Astrocyte (in vitro differentiated cells and primary cell): ENCODE results near the gene POU2AF1. TPM values are rescaled to one million over a fixed set of nuclear protein-coding genes. Genes with fewer than 3 reads are reported as not detected.

Source experiments
- DNase-seq: peaks from one replicate; pipeline ENCODE4 v3.0.0-alpha.2; 2010; ENCODE audit warnings: low read depth
- FAIRE-seq: peaks from 2 replicates; lab custom pipeline; 2011; peaks lifted over from hg19 to GRCh38; lab: Jason Lieb, UNC
- H2AFZ ChIP-seq: 2 replicates; pipeline ENCODE4 v1.6.0; 2012; ENCODE audit warnings: low read depth, low read length, inconsistent platforms
- H3K27ac ChIP-seq: 2 replicates; pipeline ENCODE4 v1.5.1; 2011; ENCODE audit warnings: low read depth, low read length, inconsistent platforms
- H3K27me3 ChIP-seq: 2 replicates; pipeline ENCODE4 v1.6.0; 2011; ENCODE audit warnings: low read length, inconsistent platforms; ENCODE audit not compliant: insufficient read depth
- H3K36me3 ChIP-seq: 2 replicates; pipeline ENCODE4 v1.5.1; 2011; ENCODE audit warnings: low read length, inconsistent platforms; ENCODE audit not compliant: insufficient read depth
- H3K4me1 ChIP-seq: 2 replicates; pipeline ENCODE4 v1.5.1; 2011; ENCODE audit warnings: low read length, inconsistent platforms; ENCODE audit not compliant: insufficient read depth
- H3K4me2 ChIP-seq: 2 replicates; pipeline ENCODE4 v1.6.0; 2012; ENCODE audit warnings: low read length, inconsistent platforms
- H3K4me3 ChIP-seq: 2 replicates; pipeline ENCODE4 v1.5.1; 2011; ENCODE audit warnings: low read depth, mild to moderate bottlenecking, low read length, inconsistent platforms; ENCODE audit not compliant: insufficient read depth
- H3K79me2 ChIP-seq: 2 replicates; pipeline ENCODE4 v1.6.0; 2012; ENCODE audit warnings: mild to moderate bottlenecking, low read length, inconsistent platforms; ENCODE audit not compliant: insufficient read depth
- H3K9ac ChIP-seq: 2 replicates; pipeline ENCODE4 v1.6.0; 2012; ENCODE audit warnings: mild to moderate bottlenecking, low read length, inconsistent platforms
- H3K9me3 ChIP-seq: 2 replicates; pipeline ENCODE4 v1.5.1; 2012; ENCODE audit warnings: low read depth, mild to moderate bottlenecking, low read length, inconsistent platforms; ENCODE audit not compliant: insufficient read depth
- H4K20me1 ChIP-seq: 2 replicates; pipeline ENCODE4 v1.6.0; 2012; ENCODE audit warnings: low read length, inconsistent platforms; ENCODE audit not compliant: insufficient read depth
- H3K27ac Mint-ChIP-seq: one replicate; pipeline ENCODE4 v1.8.0; 2021; ENCODE audit warnings: mild to moderate bottlenecking, mixed read lengths; ENCODE audit not compliant: unreplicated experiment
- H3K27me3 Mint-ChIP-seq: one replicate; pipeline ENCODE4 v1.8.0; 2021; ENCODE audit warnings: low read depth, mixed read lengths; ENCODE audit not compliant: unreplicated experiment
- H3K36me3 Mint-ChIP-seq: one replicate; pipeline ENCODE4 v1.8.0; 2021; ENCODE audit warnings: low read depth, mixed read lengths; ENCODE audit not compliant: unreplicated experiment
- H3K4me1 Mint-ChIP-seq: one replicate; pipeline ENCODE4 v1.8.0; 2021; ENCODE audit warnings: low read depth, mixed read lengths; ENCODE audit not compliant: unreplicated experiment
- H3K4me3 Mint-ChIP-seq: one replicate; pipeline ENCODE4 v1.8.0; 2021; ENCODE audit warnings: mild to moderate bottlenecking, moderate library complexity, mixed read lengths; ENCODE audit not compliant: unreplicated experiment
- H3K9me3 Mint-ChIP-seq: one replicate; pipeline ENCODE4 v1.8.0; 2021; ENCODE audit warnings: mild to moderate bottlenecking, mixed read lengths; ENCODE audit not compliant: unreplicated experiment
- EZH2 ChIP-seq: IDR thresholded peaks from 2 replicates; pipeline ENCODE4 v1.6.1; 2012; ENCODE audit warnings: mild to moderate bottlenecking, low read length, inconsistent platforms; ENCODE audit not compliant: insufficient read depth
- total RNA-seq: library from RNA; stranded (reverse); gene quantifications from 2 replicates; pipeline ENCODE4 v1.2.1, GENCODE V29; 2021
- TF ChIP-seq, protein P1 (sequence below): IDR thresholded peaks from 2 replicates; pipeline ENCODE4 v1.5.1; 2011; ENCODE audit warnings: low read depth, mild to moderate bottlenecking, inconsistent platforms, low read length, moderate library complexity; ENCODE audit not compliant: insufficient read depth

The POU2AF1 gene
- total RNA-seq, 1 donor from 2014 or later: not detected

DNA sequence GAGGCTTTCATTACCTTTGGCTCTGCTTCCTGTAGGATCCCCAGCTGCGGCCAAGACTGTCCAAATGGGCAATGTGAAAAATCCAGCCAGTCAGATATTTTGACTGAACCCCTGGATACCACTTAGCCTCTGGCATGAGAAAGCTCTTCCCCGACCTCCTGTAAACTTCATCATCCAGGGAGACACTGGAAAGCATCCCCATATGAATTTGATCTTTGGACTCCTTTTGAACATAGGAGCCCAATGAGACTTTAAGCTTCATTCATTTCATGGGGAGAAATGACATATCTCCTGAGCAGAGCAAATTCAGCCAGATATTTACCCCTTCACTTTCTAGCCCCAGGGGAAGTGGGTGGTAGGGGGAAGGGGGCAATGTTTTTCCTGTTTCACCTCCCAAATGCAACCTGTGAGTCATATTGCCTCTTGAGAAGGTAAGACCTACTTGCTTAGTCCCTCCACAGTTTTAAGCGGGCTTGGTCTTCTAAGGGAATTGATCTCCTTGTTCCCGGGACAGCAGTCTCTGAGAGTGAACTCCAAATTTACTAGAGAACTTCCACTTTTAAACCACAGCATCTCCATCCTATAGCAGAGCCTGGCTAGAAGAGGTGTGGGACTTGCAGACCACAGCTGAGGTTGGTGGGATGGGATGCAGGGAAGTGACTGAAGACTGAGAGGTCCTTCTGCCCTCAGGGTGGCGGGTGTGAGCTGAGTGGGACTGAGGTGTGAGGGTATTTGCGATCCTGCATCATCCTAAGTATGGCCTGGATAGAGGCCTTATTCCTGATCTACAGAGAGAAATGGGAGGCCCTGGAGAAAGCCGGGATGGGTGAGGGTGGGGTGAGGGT, 20.3 kb upstream of the POU2AF1 start:
- no peak overlapping the region for H3K27ac Mint-ChIP-seq
- Histone ChIP-seq H3K27me3 (no peaks in the 10 kb centered on the region), H3K4me2 (no peak overlapping the region), H3K79me2 (no peaks in the 10 kb centered on the region), H3K4me3 (no peak overlapping the region), H3K9me3 (no peaks in the 10 kb centered on the region), H3K27ac (no peak overlapping the region), H3K36me3 (no peaks in the 10 kb centered on the region), H2AFZ (no peak overlapping the region), H4K20me1 (no peaks in the 10 kb centered on the region), H3K4me1 (no peaks in the 10 kb centered on the region), H3K9ac (no peak overlapping the region)
- no peak overlapping the region for H3K4me3 Mint-ChIP-seq
- no peaks in the 10 kb centered on the region for H3K4me1 Mint-ChIP-seq
- H3K9me3 Mint-ChIP-seq: no peaks in the 10 kb centered on the region
- FAIRE-seq: no peak
- H3K36me3 Mint-ChIP-seq: no peaks in the 10 kb centered on the region
- no peak for DNase-seq
- peaks cover 12% of the 10 kb centered on the region for H3K27me3 Mint-ChIP-seq
- TF ChIP-seq, protein P1, sequence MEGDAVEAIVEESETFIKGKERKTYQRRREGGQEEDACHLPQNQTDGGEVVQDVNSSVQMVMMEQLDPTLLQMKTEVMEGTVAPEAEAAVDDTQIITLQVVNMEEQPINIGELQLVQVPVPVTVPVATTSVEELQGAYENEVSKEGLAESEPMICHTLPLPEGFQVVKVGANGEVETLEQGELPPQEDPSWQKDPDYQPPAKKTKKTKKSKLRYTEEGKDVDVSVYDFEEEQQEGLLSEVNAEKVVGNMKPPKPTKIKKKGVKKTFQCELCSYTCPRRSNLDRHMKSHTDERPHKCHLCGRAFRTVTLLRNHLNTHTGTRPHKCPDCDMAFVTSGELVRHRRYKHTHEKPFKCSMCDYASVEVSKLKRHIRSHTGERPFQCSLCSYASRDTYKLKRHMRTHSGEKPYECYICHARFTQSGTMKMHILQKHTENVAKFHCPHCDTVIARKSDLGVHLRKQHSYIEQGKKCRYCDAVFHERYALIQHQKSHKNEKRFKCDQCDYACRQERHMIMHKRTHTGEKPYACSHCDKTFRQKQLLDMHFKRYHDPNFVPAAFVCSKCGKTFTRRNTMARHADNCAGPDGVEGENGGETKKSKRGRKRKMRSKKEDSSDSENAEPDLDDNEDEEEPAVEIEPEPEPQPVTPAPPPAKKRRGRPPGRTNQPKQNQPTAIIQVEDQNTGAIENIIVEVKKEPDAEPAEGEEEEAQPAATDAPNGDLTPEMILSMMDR: no peak
- TF ChIP-seq EZH2: no peak

DNA sequence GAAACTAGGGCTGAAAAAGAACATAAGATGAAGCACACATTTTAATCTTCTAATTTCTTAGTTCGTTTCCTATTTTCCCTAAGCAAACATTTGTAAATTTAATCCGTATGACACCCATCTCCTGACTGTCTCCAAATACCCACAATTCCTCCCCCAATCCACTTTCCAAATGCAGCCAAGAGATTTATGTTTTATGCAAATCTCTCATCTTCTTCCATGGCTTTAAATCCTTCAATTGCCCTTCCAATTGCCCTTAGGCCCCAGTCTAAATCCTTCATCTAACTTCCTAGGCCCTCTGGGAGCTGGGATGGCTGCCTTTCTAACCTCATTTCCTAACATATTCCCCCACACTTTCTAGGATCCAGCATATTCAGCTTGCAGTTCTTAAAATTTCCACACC, 18.0 kb upstream of the POU2AF1 start:
- Mint-ChIP-seq H3K4me1 (no peaks in the 10 kb centered on the region), H3K9me3 (no peaks in the 10 kb centered on the region), H3K4me3 (no peak overlapping the region), H3K27ac (no peak overlapping the region), H3K27me3 (peaks cover 25% of the 10 kb centered on the region), H3K36me3 (no peaks in the 10 kb centered on the region)
- Histone ChIP-seq H4K20me1 (no peaks in the 10 kb centered on the region), H3K4me3 (no peak overlapping the region), H3K9ac (no peak overlapping the region), H3K79me2 (no peaks in the 10 kb centered on the region), H3K9me3 (no peaks in the 10 kb centered on the region), H2AFZ (no peak overlapping the region), H3K27me3 (no peaks in the 10 kb centered on the region), H3K27ac (no peak overlapping the region), H3K36me3 (no peaks in the 10 kb centered on the region), H3K4me1 (no peaks in the 10 kb centered on the region), H3K4me2 (no peak overlapping the region)
- FAIRE-seq: no peak
- DNase-seq: no peak
- TF ChIP-seq EZH2: no peak
- TF ChIP-seq, protein P1: no peak

DNA sequence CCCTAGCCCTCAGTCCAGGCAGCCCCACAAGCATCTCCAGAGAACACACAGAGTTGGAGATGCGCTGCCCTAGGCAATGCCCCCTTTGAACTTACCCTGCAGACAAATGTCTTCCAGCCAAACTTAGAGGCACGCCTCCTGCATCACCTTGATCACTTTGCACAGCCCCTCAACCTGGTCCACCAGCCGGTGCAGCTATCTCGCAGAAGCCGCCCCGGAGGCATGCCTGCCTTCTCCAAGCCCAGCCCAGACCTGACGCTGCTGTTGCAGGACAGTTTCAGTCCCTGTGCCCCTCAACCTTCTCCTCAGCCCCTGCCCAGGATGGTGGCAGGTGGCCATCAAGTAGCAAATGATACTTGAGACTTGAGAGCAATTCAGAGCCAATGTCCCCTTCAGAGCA, 16.7 kb upstream of the POU2AF1 start:
- H4K20me1 ChIP-seq: no peaks in the 10 kb centered on the region
- no peak overlapping the region for H3K27ac ChIP-seq
- Mint-ChIP-seq H3K4me3 (no peak overlapping the region), H3K36me3 (no peaks in the 10 kb centered on the region), H3K9me3 (no peaks in the 10 kb centered on the region), H3K27me3 (peaks cover 29% of the 10 kb centered on the region), H3K4me1 (no peaks in the 10 kb centered on the region), H3K27ac (no peak overlapping the region)
- H3K9ac ChIP-seq: no peak overlapping the region
- H2AFZ ChIP-seq: no peak overlapping the region
- H3K36me3 ChIP-seq: no peaks in the 10 kb centered on the region
- no peak for TF ChIP-seq EZH2
- TF ChIP-seq, protein P1: no peak
- no peaks in the 10 kb centered on the region for H3K4me1 ChIP-seq
- H3K9me3 ChIP-seq: no peaks in the 10 kb centered on the region
- FAIRE-seq (no peak), DNase-seq (no peak)
- H3K27me3 ChIP-seq: no peaks in the 10 kb centered on the region
- H3K4me3 ChIP-seq: no peak overlapping the region
- no peaks in the 10 kb centered on the region for H3K79me2 ChIP-seq
- no peak overlapping the region for H3K4me2 ChIP-seq
